Sigmoid colon (tissue), 4 donors: ENCODE data around the gene MLN.

Experiments used
- CTCF ChIP-seq, 4 experiments: fragments of 450-650 bp in 3 of 4; fragments of 200-600 bp in 1 of 4; IDR thresholded peaks; one replicate each; pipeline ENCODE4 v1.5.1; 2016 to 2019; ENCODE audit warnings: antibody characterized with exemption in 4 of 4, mild to moderate bottlenecking in 3 of 4, moderate library complexity in 2 of 4
- EP300 ChIP-seq, 4 donors: sonication (generic); formaldehyde crosslinking; IDR thresholded peaks; one replicate each; pipeline ENCODE4 v1.6.1; 2017; ENCODE audit warnings: antibody characterized with exemption in 4 of 4
- POLR2A ChIP-seq, 2 donors: fragments of 450-650 bp; IDR thresholded peaks; one replicate each; pipeline ENCODE4 v1.6.1; 2016; ENCODE audit warnings: antibody characterized with exemption in 2 of 2, mild to moderate bottlenecking in 2 of 2, moderate library complexity in 2 of 2

GRCh38 chr6:33790910-33791309 is 12.9 kb downstream of the MLN start:
- TF ChIP-seq EP300 (IDR thresholded peaks at IDR 0.05) (no peak), POLR2A (IDR thresholded peaks at IDR 0.05) (no peak), CTCF (IDR thresholded peaks at IDR 0.05) (no peak)
